Breast epithelium (tissue), 4 donors: Measurements from ENCODE around the gene NAP1L1. TPM values are rescaled to one million over a fixed set of nuclear protein-coding genes. Genes with fewer than 3 reads are reported as not detected.
A peak's percentile ranks its signal among the peaks of the same experiment; 100 is the strongest.

Experiments
- DNase-seq, 2 donors: peaks; one replicate each; pipeline ENCODE4 v3.0.0-alpha.2; 2019; ENCODE audit warnings: low spot score in 2 of 2
- H3K27ac ChIP-seq, 2 donors: fragments of 200-600 bp; sonication (generic) in 1 of 2; one replicate each; pipeline ENCODE4 v1.5.1; 2016 to 2019; ENCODE audit warnings: mild to moderate bottlenecking in 1 of 2
- H3K27me3 ChIP-seq, 2 donors: fragments of 200-600 bp; sonication (generic) in 1 of 2; one replicate each; pipeline versions ENCODE4 v1.5.1 to v1.6.0; 2017 to 2019; ENCODE audit warnings: control low read depth in 1 of 2, mild to moderate bottlenecking in 1 of 2
- H3K36me3 ChIP-seq: fragments of 200-600 bp; one replicate; pipeline ENCODE4 v1.5.1; 2019
- H3K4me1 ChIP-seq, 2 donors: fragments of 200-600 bp; sonication (generic); one replicate each; pipeline ENCODE4 v1.5.1; 2016 to 2019; ENCODE audit warnings: control low read depth in 1 of 2
- H3K4me3 ChIP-seq, 3 donors: fragments of 200-600 bp; sonication (generic); 1 replicate in 2 of 3; 2 replicates in 1 of 3; pipeline ENCODE4 v1.5.1; 2016 to 2019; ENCODE audit warnings: mild to moderate bottlenecking in 3 of 3, moderate library complexity in 2 of 3
- H3K9me3 ChIP-seq, 2 donors: fragments of 200-600 bp; sonication (generic) in 1 of 2; one replicate each; pipeline ENCODE4 v1.5.1; 2016 to 2019; ENCODE audit warnings: control low read depth in 1 of 2
- POLR2A ChIP-seq: fragments of 450-650 bp; IDR thresholded peaks from one replicate; pipeline ENCODE4 v1.6.1; 2016; ENCODE audit warnings: antibody characterized with exemption, mild to moderate bottlenecking, moderate library complexity
- POLR2AphosphoS5 ChIP-seq, 3 donors: sonication (generic); formaldehyde crosslinking; IDR thresholded peaks; one replicate each; pipeline ENCODE4 v1.6.1; 2017; ENCODE audit warnings: antibody characterized with exemption in 3 of 3
- intact Hi-C: fragments of 100-400 bp; cut with DNase I; formaldehyde crosslinking; loops from one replicate; pipeline ENCODE4 v1.15.1; 2023; ENCODE audit warnings: low total_unique reads
- total RNA-seq, 3 donors: library from RNA; depleted of rRNA; stranded (reverse); fragments of >200 nt; gene quantifications; one replicate each; pipeline ENCODE4 v1.1.0, GENCODE V29; 2016
- TF ChIP-seq, protein P1 (sequence below), 3 donors: fragments of 450-650 bp; IDR thresholded peaks; one replicate each; pipeline ENCODE4 v1.5.1; 2016 to 2017; ENCODE audit warnings: antibody characterized with exemption in 3 of 3, mild to moderate bottlenecking in 3 of 3, moderate library complexity in 3 of 3

NAP1L1 gene
- total RNA-seq, 3 donors from 2014 or later, result 356 to 419 (median 394) TPM

DNA sequence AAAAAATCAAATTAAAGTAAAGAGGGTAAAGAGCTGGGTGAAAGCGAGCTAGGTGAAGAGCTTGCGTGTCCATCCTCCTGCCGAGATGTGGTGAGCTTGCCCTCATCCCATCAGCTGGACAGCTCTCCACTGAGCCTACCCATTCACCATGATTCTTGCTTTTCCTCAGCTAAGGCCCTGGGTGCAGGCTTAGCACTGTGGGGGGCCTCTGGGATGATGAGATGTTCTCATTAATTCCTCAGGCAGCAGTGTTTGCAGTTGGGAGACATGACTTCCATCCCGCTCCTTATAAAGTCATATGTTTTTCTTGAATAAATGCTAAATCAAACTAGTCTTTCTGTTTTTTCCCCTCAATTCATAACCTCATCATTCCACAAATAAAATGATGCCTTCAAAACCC is 70.9 kb downstream of the NAP1L1 start:
- TF ChIP-seq, protein P1, sequence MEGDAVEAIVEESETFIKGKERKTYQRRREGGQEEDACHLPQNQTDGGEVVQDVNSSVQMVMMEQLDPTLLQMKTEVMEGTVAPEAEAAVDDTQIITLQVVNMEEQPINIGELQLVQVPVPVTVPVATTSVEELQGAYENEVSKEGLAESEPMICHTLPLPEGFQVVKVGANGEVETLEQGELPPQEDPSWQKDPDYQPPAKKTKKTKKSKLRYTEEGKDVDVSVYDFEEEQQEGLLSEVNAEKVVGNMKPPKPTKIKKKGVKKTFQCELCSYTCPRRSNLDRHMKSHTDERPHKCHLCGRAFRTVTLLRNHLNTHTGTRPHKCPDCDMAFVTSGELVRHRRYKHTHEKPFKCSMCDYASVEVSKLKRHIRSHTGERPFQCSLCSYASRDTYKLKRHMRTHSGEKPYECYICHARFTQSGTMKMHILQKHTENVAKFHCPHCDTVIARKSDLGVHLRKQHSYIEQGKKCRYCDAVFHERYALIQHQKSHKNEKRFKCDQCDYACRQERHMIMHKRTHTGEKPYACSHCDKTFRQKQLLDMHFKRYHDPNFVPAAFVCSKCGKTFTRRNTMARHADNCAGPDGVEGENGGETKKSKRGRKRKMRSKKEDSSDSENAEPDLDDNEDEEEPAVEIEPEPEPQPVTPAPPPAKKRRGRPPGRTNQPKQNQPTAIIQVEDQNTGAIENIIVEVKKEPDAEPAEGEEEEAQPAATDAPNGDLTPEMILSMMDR (IDR thresholded peaks at IDR 0.05), result no peak
- TF ChIP-seq POLR2A (no peak), POLR2AphosphoS5 (IDR thresholded peaks at IDR 0.05) (no peak)
- no peak for DNase-seq
- H3K27me3 ChIP-seq, result no peaks in the 10 kb centered on the region
- intact Hi-C loops, result no loop called here
- H3K4me3 ChIP-seq, result no peak overlapping the region
- no peaks in the 10 kb centered on the region for H3K4me1 ChIP-seq
- no peaks in the 10 kb centered on the region for H3K9me3 ChIP-seq
- H3K27ac ChIP-seq, result no peak overlapping the region
- H3K36me3 ChIP-seq, result no peaks in the 10 kb centered on the region

DNA sequence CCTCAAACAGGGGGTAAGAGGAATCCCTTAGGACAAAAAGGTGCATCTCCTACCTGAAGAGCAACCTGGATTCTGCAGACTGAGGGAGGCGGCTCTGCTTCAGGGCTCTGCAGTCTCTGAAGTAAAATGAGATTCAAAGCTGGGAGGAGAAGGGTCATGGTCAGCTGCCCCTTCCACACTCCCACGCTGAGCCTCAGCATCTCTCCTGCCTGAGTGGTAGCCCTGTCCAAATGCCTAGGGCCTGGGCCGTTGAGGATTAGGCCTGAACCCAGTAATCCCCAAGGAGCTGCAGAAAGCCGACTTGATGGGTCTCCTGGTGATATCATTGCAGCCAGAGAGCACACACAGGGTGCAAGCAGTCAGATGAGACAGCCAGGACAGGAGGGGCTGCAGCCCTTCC is 71.8 kb downstream of the NAP1L1 start:
- no peak for DNase-seq
- TF ChIP-seq POLR2AphosphoS5 (IDR thresholded peaks at IDR 0.05) (no peak), POLR2A (no peak)
- TF ChIP-seq, protein P1 (IDR thresholded peaks at IDR 0.05), result no peak
- intact Hi-C loops, result no loop called here
- H3K27me3 ChIP-seq, result no peaks in the 10 kb centered on the region
- H3K27ac ChIP-seq, result no peak overlapping the region
- H3K9me3 ChIP-seq, result no peaks in the 10 kb centered on the region
- no peak overlapping the region for H3K4me3 ChIP-seq
- no peaks in the 10 kb centered on the region for H3K4me1 ChIP-seq
- H3K36me3 ChIP-seq, result no peaks in the 10 kb centered on the region

DNA sequence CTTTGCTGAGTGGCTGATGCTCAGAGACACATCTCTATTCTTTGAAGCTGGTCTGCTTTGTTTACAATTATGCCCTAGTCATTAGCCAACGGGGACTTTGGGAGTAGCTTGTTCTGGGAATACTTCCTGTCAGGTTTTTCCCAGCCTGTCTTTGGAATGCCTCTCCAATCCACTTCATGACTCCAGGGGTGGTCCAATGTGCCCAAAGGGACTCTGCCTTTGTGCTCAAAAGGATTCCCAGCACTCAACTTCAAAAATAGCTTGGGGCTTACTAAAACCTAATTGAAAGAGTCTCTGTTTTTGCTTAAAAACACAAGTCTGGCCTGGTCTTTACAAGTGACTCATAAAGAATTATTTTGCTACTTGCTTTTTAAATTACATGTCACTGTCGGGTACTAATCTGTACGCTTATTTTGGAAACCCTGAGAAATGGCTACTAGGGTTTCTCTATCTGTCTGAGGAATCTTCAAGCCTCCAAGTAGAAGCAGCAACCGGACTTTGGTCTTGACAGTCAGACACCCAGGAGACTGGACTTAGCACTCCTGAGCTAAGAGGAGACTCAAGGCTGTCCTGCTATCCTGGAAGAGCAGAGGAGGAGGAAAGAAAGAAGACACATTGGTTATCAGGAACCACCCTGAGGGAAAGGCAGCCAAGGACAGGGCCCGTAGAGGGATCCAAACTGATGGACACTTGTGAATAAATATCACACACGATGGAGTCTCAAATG is 73.6 kb downstream of the NAP1L1 start:
- TF ChIP-seq, protein P1 (IDR thresholded peaks at IDR 0.05), result no peak
- TF ChIP-seq POLR2AphosphoS5 (IDR thresholded peaks at IDR 0.05) (no peak), POLR2A (no peak)
- Histone ChIP-seq H3K27me3 (no peaks in the 10 kb centered on the region), H3K9me3 (no peaks in the 10 kb centered on the region), H3K4me3 (no peak overlapping the region), H3K27ac (peak overlapping the region in 1 of 2 donors; percentile 56), H3K36me3 (no peaks in the 10 kb centered on the region), H3K4me1 (no peaks in the 10 kb centered on the region)
- intact Hi-C loops, result no loop called here
- no peak for DNase-seq

DNA sequence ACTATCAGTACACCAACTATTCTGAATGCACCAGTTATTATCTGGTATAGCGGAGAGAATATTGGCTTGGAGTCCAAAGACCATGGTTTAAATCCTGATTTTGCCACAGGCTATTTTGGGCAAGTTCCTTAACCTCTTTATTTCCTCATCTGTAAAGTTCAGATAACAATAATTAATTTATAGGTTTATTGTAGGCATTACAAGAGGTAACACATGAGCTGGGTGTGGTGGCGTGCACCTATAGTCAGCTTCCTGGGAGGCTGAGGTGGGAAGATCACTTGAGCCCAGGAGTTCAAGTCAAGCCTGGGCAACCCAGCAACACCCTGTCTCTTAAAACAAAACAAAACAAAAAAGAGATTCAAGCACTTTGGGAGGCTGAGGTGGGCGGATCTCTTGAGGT is 76.1 kb downstream of the NAP1L1 start:
- H3K9me3 ChIP-seq, result no peaks in the 10 kb centered on the region
- no peaks in the 10 kb centered on the region for H3K36me3 ChIP-seq
- no peak overlapping the region for H3K4me3 ChIP-seq
- no peaks in the 10 kb centered on the region for H3K27me3 ChIP-seq
- no peak overlapping the region for H3K27ac ChIP-seq
- intact Hi-C loops, result no loop called here
- TF ChIP-seq, protein P1 (IDR thresholded peaks at IDR 0.05), result no peak
- TF ChIP-seq POLR2A (no peak), POLR2AphosphoS5 (IDR thresholded peaks at IDR 0.05) (no peak)
- H3K4me1 ChIP-seq, result no peaks in the 10 kb centered on the region
- DNase-seq, result no peak

DNA sequence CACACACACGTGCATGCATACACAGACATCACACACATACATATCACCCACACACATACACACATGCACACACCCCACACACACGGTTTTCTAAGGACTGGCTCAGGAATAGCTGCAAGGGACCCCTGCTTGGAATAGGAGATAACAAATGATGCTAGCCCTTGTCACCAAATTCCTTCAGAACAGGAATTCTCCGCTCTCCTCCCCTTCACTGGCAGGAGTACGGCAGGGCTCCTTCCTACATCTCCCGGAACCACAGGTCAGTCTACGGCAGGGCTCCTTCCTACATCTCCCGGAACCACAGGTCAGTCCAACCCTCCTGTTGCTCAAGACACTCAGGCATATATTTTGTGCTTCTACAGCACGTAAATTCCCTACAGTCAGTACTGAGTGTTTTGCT is 76.8 kb downstream of the NAP1L1 start:
- H3K9me3 ChIP-seq, result no peaks in the 10 kb centered on the region
- DNase-seq, result no peak
- H3K36me3 ChIP-seq, result no peaks in the 10 kb centered on the region
- H3K4me3 ChIP-seq, result no peak overlapping the region
- TF ChIP-seq POLR2A (no peak), POLR2AphosphoS5 (IDR thresholded peaks at IDR 0.05) (no peak)
- TF ChIP-seq, protein P1 (IDR thresholded peaks at IDR 0.05), result no peak
- H3K27ac ChIP-seq, result no peak overlapping the region
- intact Hi-C loops, result no loop called here
- no peaks in the 10 kb centered on the region for H3K4me1 ChIP-seq
- H3K27me3 ChIP-seq, result no peaks in the 10 kb centered on the region
